H9 (cell line): Measurements from ENCODE around the gene FBXO22. TPM values are rescaled to one million over a fixed set of nuclear protein-coding genes. Genes with fewer than 3 reads are reported as not detected.

Experiments used
- DNase-seq: peaks from one replicate; pipeline ENCODE4 v3.0.0-alpha.2; 2017
- H2AFZ ChIP-seq: one replicate; pipeline ENCODE4 v1.6.1; 2013; ENCODE audit warnings: mild to moderate bottlenecking, low read length, control low read depth, moderate library complexity
- H2AK5ac ChIP-seq: 2 replicates; pipeline ENCODE4 v1.6.1; 2013; ENCODE audit warnings: low read length, control low read depth, mixed read lengths; ENCODE audit not compliant: insufficient read length
- H2BK120ac ChIP-seq: one replicate; pipeline ENCODE4 v1.6.1; 2013; ENCODE audit warnings: low read depth, mild to moderate bottlenecking, low read length, control low read depth, inconsistent platforms; ENCODE audit not compliant: poor library complexity, severe bottlenecking
- H2BK12ac ChIP-seq: 2 replicates; pipeline ENCODE4 v1.6.1; 2013; ENCODE audit warnings: low read length, control low read depth, mixed read lengths, low read depth; ENCODE audit not compliant: insufficient read length
- H2BK15ac ChIP-seq: 2 replicates; pipeline ENCODE4 v1.6.1; 2013; ENCODE audit warnings: low read depth, low read length, control low read depth
- H2BK20ac ChIP-seq: one replicate; pipeline ENCODE4 v1.6.1; 2013; ENCODE audit warnings: low read depth, mild to moderate bottlenecking, low read length, control low read depth, inconsistent platforms; ENCODE audit not compliant: poor library complexity, severe bottlenecking
- H2BK5ac ChIP-seq: 2 replicates; pipeline ENCODE4 v1.6.1; 2013; ENCODE audit warnings: low read length, control low read depth, mixed read lengths; ENCODE audit not compliant: insufficient read length
- H3K14ac ChIP-seq: 2 replicates; pipeline ENCODE4 v1.6.1; 2013; ENCODE audit warnings: low read length, control low read depth; ENCODE audit not compliant: insufficient read depth
- H3K18ac ChIP-seq: 2 replicates; pipeline ENCODE4 v1.6.1; 2013; ENCODE audit warnings: low read depth, mild to moderate bottlenecking, mixed read lengths, low read length, control low read depth; ENCODE audit not compliant: insufficient read length
- H3K23ac ChIP-seq: 2 replicates; pipeline ENCODE4 v1.6.1; 2013; ENCODE audit warnings: low read length, control low read depth, mixed read lengths, low read depth; ENCODE audit not compliant: insufficient read length
- H3K23me2 ChIP-seq: 2 replicates; pipeline ENCODE4 v1.6.1; 2013; ENCODE audit warnings: low read depth, mild to moderate bottlenecking, mixed read lengths, low read length, control low read depth; ENCODE audit not compliant: insufficient read length, poor library complexity, severe bottlenecking
- H3K27ac ChIP-seq: 2 replicates; pipeline ENCODE4 v1.5.1; 2013; ENCODE audit warnings: low read length, control low read depth, mixed read lengths, low read depth; ENCODE audit not compliant: insufficient read length
- H3K27me3 ChIP-seq: 2 replicates; pipeline ENCODE4 v1.6.1; 2013; ENCODE audit warnings: low read length, control low read depth, inconsistent platforms; ENCODE audit not compliant: insufficient read depth
- H3K4ac ChIP-seq: 2 replicates; pipeline ENCODE4 v1.6.1; 2013; ENCODE audit warnings: low read depth, mild to moderate bottlenecking, control low read depth, inconsistent platforms, low read length, moderate library complexity
- H3K4me1 ChIP-seq: 2 replicates; pipeline ENCODE4 v1.6.1; 2013; ENCODE audit warnings: low read length, control low read depth, inconsistent platforms; ENCODE audit not compliant: insufficient read depth
- H3K4me2 ChIP-seq: 2 replicates; pipeline ENCODE4 v1.6.1; 2013; ENCODE audit warnings: low read length, control low read depth, mixed read lengths; ENCODE audit not compliant: insufficient read length, insufficient read depth
- H3K56ac ChIP-seq: 2 replicates; pipeline ENCODE4 v1.6.1; 2013; ENCODE audit warnings: low read depth, mild to moderate bottlenecking, mixed read lengths, low read length, control low read depth; ENCODE audit not compliant: insufficient read length
- H3K79me1 ChIP-seq: 2 replicates; pipeline ENCODE4 v1.6.1; 2013; ENCODE audit warnings: low read depth, mild to moderate bottlenecking, moderate library complexity, low read length, control low read depth, inconsistent platforms; ENCODE audit not compliant: insufficient read depth, poor library complexity, severe bottlenecking
- H3K79me2 ChIP-seq: 2 replicates; pipeline ENCODE4 v1.6.1; 2013; ENCODE audit warnings: low read length, control low read depth, inconsistent platforms; ENCODE audit not compliant: insufficient read depth
- H3K9ac ChIP-seq: 2 replicates; pipeline ENCODE4 v1.6.1; 2013; ENCODE audit warnings: low read length, control low read depth, mixed read lengths; ENCODE audit not compliant: insufficient read length; ENCODE audit errors: extremely low read depth
- H3K9me3 ChIP-seq: one replicate; pipeline ENCODE4 v1.6.1; 2013; ENCODE audit warnings: low read depth, low read length, inconsistent platforms; ENCODE audit not compliant: control insufficient read depth
- H3T11ph ChIP-seq: one replicate; pipeline ENCODE4 v1.6.1; 2013; ENCODE audit warnings: mild to moderate bottlenecking, low read length, control low read depth, inconsistent platforms
- H4K20me1 ChIP-seq: one replicate; pipeline ENCODE4 v1.6.1; 2013; ENCODE audit not compliant: control insufficient read depth, insufficient read length, insufficient read depth
- H4K5ac ChIP-seq: 2 replicates; pipeline ENCODE4 v1.6.1; 2013; ENCODE audit warnings: low read depth, mild to moderate bottlenecking, mixed read lengths, low read length, control low read depth; ENCODE audit not compliant: insufficient read length
- H4K8ac ChIP-seq: replicated peaks from 2 replicates; pipeline ENCODE4 v1.6.1; 2013; ENCODE audit warnings: low read length, control low read depth, mixed read lengths, low read depth; ENCODE audit not compliant: insufficient read length
- H4K91ac ChIP-seq: 2 replicates; pipeline ENCODE4 v1.6.1; 2013; ENCODE audit warnings: low read depth, mild to moderate bottlenecking, moderate library complexity, mixed read lengths, low read length, control low read depth; ENCODE audit not compliant: insufficient read length
- H3K27ac Mint-ChIP-seq, 3 experiments: 2 replicates in 2 of 3; 3 replicates in 1 of 3; pipeline ENCODE4 v1.8.0; 2020 to 2021; ENCODE audit warnings: mixed read lengths in 3 of 3, mild to moderate bottlenecking in 1 of 3, moderate library complexity in 1 of 3
- H3K27me3 Mint-ChIP-seq: 2 replicates; pipeline ENCODE4 v1.8.0; 2021; ENCODE audit warnings: low read depth, mild to moderate bottlenecking, moderate library complexity, mixed read lengths
- H3K36me3 Mint-ChIP-seq, 3 experiments: 2 replicates in 2 of 3; 3 replicates in 1 of 3; pipeline ENCODE4 v1.8.0; 2020 to 2021; ENCODE audit warnings: low read depth in 3 of 3, mixed read lengths in 3 of 3; ENCODE audit not compliant: insufficient read depth in 1 of 3
- H3K4me1 Mint-ChIP-seq, 2 experiments: 2 replicates each; pipeline ENCODE4 v1.8.0; 2020; ENCODE audit warnings: mixed read lengths in 2 of 2
- H3K4me3 Mint-ChIP-seq, 2 experiments: 2 replicates in 1 of 2; 3 replicates in 1 of 2; pipeline ENCODE4 v1.8.0; 2020 to 2021; ENCODE audit warnings: mild to moderate bottlenecking in 2 of 2, mixed read lengths in 2 of 2, moderate library complexity in 1 of 2
- H3K9me3 Mint-ChIP-seq, 2 experiments: 2 replicates in 1 of 2; 3 replicates in 1 of 2; pipeline ENCODE4 v1.8.0; 2020; ENCODE audit warnings: mild to moderate bottlenecking in 2 of 2, mixed read lengths in 2 of 2, moderate library complexity in 1 of 2
- CTCF ChIP-seq: fragments of 200-600 bp; sonication (generic); conservative IDR thresholded peaks from 3 replicates; pipeline ENCODE4 v1.8.0; 2021; ENCODE audit warnings: antibody characterized with exemption, mild to moderate bottlenecking
- WGBS: extraction: QIAGEN DNeasy Blood & Tissue Kit; methylation state at CpG from one replicate; pipeline ENCODE4 v1.1.7; 2013; ENCODE audit warnings: missing lambda C conversion rate, low lambda C conversion rate, mixed read lengths; ENCODE audit not compliant: insufficient read length; ENCODE audit errors: extremely low coverage; 5-methylcytosine and 5-hydroxymethylcytosine counted together
- total RNA-seq: library from RNA; stranded (reverse); gene quantifications from 2 replicates; pipeline ENCODE4 v1.2.1, GENCODE V29; 2021

FBXO22 gene
- total RNA-seq, 1 experiment from 2014 or later: 59.9 TPM

GRCh38 chr15:75981149-75981815 lies 77.6 kb downstream of the FBXO22 start:
- no peak overlapping the region for H3K4me3 Mint-ChIP-seq
- Histone ChIP-seq H3K23me2 (no peaks in the 10 kb centered on the region), H2BK120ac (no peak overlapping the region), H3K79me1 (no peaks in the 10 kb centered on the region), H3T11ph (no peak overlapping the region), H3K4ac (no peak overlapping the region), H3K23ac (no peak overlapping the region), H3K56ac (no peak overlapping the region), H4K5ac (no peak overlapping the region), H2AFZ (no peak overlapping the region), H2AK5ac (no peak overlapping the region), H2BK20ac (no peak overlapping the region), H3K4me2 (no peak overlapping the region), H4K8ac (no peak overlapping the region), H3K14ac (no peak overlapping the region), H3K27ac (no peak overlapping the region), H2BK15ac (no peak overlapping the region), H3K9me3 (no peaks in the 10 kb centered on the region), H3K4me1 (no peaks in the 10 kb centered on the region), H3K79me2 (no peaks in the 10 kb centered on the region), H3K18ac (no peak overlapping the region), H4K20me1 (no peaks in the 10 kb centered on the region), H3K9ac (no peak overlapping the region), H2BK5ac (no peak overlapping the region), H4K91ac (no peak overlapping the region), H3K27me3 (no peaks in the 10 kb centered on the region), H2BK12ac (no peak overlapping the region)
- no peak for DNase-seq
- no peaks in the 10 kb centered on the region for H3K27me3 Mint-ChIP-seq
- H3K9me3 Mint-ChIP-seq: 0 out of 5 replicates have a peak, but pooled peaks cover 0 to 3% of the 10 kb centered on the region in 2 experiments
- H3K36me3 Mint-ChIP-seq: peaks cover 0 to 4% (median 0%) of the 10 kb centered on the region in 3 experiments; a peak in 1 of 7 replicates
- no CpG with 5 or more reads among the region's 2 CpGs for WGBS
- no peak overlapping the region for H3K27ac Mint-ChIP-seq
- H3K4me1 Mint-ChIP-seq: peaks cover 0 to 4% of the 10 kb centered on the region in 2 experiments; a peak in 2 of 4 replicates
- no peak for TF ChIP-seq CTCF
